ENCODE measurements around the gene ATP6V1B1.
A peak's percentile ranks its signal among the peaks of the same experiment; 100 is the strongest.

The ATP6V1B1 gene

DNA sequence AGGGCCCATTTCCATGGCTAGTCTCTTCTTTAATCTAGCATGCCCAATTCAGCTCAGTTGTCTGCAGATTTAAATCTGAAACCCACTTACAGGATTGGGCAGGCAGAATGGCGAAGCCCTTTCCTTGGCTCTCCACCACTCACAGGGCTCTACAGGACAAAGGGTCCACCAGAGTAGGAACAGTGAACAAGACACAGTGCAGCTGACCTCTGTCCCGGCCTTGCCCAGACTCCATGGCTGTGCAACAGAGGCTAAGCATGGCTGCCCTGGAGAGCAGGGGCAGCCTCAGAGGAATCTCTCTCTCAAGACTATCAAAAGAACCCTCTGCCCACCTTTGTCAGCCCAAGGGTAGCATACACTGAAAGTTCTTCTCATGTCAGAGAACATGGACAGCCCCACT, 9.7 kb upstream of the ATP6V1B1 start:
- H3K4me3 ChIP-seq (ENCODE audit: low read depth, low read length), result no peak overlapping the region

- no peak overlapping the region for H3K4me3 ChIP-seq (ENCODE audit: low read depth, low read length)
These were observed 8.6 kb upstream of the ATP6V1B1 start for GRCh38 chr2:70927138-70927537.

- H3K4me3 ChIP-seq (ENCODE audit: low read depth, low read length), result no peak overlapping the region
These were observed 8.1 kb upstream of the ATP6V1B1 start for GRCh38 chr2:70927641-70928040.

GRCh38 chr2:70928366-70928765, 7.3 kb upstream of the ATP6V1B1 start:
- H3K4me3 ChIP-seq (ENCODE audit: low read depth, low read length), result no peak overlapping the region

DNA sequence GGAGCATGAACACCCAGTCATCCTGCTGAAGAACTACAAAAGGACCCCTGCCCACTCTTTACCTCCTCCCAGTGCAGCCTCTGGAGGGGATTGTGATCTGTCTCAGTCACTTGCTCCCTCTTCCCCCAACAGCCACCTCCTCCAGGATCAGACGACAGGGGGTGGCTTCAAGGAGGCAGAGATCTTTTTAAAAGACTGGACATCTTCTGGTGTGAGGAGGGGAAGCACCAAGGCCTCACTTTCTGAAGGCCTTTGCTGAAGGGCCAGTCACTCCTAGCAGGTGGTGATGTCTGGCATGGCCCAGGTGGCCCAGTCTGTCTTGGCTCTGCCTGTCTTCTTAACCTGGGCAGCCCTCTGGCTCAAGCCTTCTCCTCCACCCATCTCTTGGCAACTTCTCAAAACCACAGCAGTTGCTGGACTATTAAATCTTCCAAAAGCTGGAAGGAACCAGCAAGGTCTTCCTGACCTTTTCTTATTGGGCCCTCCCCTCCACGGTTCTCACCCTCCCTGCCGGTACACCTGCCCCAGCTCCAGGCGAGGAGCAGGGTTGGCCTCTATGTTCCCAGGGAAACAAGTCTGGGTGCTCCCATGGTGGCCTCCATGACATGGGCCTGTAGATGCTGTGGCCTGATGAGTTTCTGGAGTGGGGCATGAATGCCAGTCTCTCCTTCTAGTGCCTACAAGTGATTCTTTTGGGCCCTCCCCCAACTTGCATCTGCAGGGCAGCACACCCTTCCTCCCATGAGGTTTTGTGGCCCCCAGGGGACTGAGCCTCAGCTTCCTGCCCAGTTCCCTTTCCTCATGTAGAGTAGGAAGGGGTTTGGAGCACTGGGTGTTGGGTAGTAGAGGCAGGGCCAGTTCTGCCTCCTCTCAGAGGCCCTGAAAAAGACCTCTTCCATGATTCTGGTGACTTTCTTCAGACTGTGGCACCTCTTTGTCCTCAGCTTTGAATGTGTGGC, 5.0 kb upstream of the ATP6V1B1 start:
- no peak overlapping the region for H3K4me3 ChIP-seq (ENCODE audit: low read depth, low read length)

- H3K4me3 ChIP-seq (ENCODE audit: low read depth, low read length), result no peak overlapping the region
These were observed 4.2 kb upstream of the ATP6V1B1 start for GRCh38 chr2:70931376-70932000.

- no peak overlapping the region for H3K4me3 ChIP-seq (ENCODE audit: low read depth, low read length)
These were observed 3.0 kb upstream of the ATP6V1B1 start for GRCh38 chr2:70932631-70933230.

DNA sequence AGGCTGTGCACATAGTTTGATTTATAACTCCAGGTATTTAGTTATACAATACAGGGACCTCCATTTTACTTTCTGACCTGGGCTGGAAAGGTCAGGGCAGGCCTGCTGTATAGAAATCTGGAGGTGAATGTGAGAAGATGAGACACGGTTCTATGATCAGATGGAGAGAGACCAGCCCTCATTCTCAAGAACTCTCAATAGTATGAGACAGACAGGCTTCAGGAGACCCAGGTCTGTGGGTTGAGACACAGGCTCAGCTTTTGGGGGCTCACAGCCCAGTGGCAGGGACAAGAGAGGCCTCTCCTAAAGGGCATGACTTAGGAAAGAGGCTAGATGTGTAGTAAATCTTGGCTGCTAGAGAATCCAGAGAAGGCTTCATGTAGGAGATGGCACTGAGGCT, 719 bp upstream of the ATP6V1B1 start:
- H3K4me3 ChIP-seq (ENCODE audit: low read depth, low read length), result no peak overlapping the region

- no peak overlapping the region for H3K4me3 ChIP-seq (ENCODE audit: low read depth, low read length)
These were observed 672 bp downstream of the ATP6V1B1 start for GRCh38 chr2:70936165-70936978.

DNA sequence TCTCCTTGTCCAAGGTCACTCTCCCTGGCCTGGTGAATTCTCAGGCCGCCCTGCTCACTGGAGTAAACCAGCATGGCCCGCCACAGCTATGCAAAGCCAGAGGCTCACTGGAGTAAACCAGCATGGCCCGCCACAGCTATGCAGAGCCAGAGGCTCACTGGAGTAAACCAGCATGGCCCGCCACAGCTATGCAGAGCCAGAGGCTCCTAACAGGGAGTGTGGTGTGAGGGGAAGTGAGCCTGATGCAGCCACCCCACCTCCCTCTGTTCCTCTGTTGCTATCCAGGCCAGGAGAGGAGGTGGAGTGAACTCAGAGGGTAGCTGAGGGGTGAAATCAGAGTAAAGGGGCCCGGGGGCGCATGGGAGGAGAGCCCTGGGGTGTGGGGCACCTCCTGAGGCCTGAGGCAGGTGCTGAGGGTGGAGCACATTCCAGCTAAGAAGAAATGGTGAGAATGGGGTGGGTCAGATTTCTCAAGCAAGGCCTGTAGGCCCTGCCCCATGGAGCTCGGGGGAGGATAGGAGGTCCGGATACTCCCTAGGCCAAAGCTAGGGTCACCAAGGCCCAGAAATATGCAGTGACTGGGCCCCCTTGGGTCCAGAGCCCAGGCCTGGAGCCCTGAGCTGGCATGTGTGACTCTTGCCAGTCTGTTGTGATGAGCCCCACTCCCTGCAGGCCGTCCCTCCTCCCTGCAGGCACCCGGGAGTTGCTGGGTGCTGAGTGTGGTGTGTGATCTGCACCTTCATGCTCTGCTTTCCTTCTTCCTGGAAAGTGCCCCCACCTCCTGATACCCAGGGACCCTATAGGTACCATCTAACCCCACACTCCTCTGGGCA, 1.5 kb downstream of the ATP6V1B1 start:
- H3K4me3 ChIP-seq (ENCODE audit: low read depth, low read length), result no peak overlapping the region

GRCh38 chr2:70937866-70938585, 2.3 kb downstream of the ATP6V1B1 start:
- H3K4me3 ChIP-seq (ENCODE audit: low read depth, low read length), result no peak overlapping the region

- no peak overlapping the region for H3K4me3 ChIP-seq (ENCODE audit: low read depth, low read length)
These were observed 2.9 kb downstream of the ATP6V1B1 start for GRCh38 chr2:70938586-70938950.

- H3K4me3 ChIP-seq (ENCODE audit: low read depth, low read length), result peak overlapping the region; percentile 13
These were observed 3.5 kb downstream of the ATP6V1B1 start for GRCh38 chr2:70939001-70939838.

- no peak overlapping the region for H3K4me3 ChIP-seq (ENCODE audit: low read depth, low read length)
These were observed 4.3 kb downstream of the ATP6V1B1 start for GRCh38 chr2:70939839-70940580.

DNA sequence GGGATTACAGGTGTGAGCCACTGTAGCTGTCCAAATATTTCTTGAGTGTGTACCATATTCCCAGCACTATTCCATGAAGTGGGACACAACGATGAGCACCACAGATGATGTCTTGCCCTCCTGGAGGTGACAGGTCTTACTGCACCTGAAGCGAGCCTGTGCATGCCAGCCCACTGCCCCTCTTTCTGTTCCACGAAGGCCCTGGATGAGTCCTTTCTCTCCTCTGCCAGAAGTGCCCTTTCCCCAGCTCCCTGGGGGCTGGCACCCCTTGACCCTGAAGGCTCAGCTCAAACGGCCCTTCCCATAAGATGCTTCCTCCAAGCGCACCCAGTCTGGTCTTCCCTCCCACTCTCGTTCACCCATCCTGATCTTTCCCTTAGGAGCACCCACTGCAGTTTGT, 5.5 kb downstream of the ATP6V1B1 start:
- H3K4me3 ChIP-seq (ENCODE audit: low read depth, low read length), result no peak overlapping the region

- H3K4me3 ChIP-seq (ENCODE audit: low read depth, low read length), result no peak overlapping the region
These were observed 6.0 kb downstream of the ATP6V1B1 start for GRCh38 chr2:70941701-70942100.

DNA sequence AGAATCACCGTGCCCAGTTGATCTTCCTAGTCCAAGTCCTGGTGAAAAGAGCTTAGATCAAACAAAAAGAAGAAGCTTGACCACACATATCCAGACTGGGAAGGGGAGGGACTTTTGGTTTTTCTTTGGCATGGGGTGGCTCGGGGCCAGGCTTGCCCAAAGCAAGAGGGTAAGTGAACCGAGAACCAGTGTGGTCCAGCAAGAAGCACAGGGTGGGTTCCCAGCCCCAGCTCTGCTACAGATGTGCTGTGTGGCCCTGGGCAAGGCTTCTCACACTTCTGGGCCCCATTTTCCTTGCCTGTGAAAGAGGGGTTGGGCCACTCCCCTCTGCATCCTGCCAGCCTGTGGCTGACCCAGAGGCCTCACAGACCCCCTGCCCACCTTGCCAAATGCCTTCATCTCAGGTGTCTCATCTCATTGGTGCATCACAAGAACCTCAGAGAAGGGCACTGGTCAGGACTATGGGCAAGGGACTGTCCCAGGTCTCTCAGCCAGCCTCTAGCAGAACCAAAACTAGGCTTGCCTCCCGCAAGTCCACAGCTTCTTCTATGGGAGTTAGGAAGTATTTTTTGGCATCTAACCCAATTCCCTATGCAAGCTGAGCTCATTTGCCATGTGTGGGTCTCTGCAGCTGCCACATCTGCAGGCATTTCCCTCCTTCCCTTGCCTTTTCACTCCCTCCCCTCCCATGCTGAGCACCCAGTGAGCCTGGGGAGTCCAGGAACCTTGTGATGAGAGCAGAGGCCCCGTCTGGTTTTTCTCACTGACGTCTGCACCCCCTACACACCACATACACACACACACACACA, 6.9 kb downstream of the ATP6V1B1 start:
- H3K4me3 ChIP-seq (ENCODE audit: low read depth, low read length), result no peak overlapping the region

Data from iPS-11a (cell line).